ENCODE measurements around the gene KHDC3L. TPM values are rescaled to one million over a fixed set of nuclear protein-coding genes. Genes with fewer than 3 reads are reported as not detected.

KHDC3L gene
- total RNA-seq, 1 experiment from 2014 or later = 0.22 TPM

- H2AFZ ChIP-seq (ENCODE audit: low read length) = no peak overlapping the region
- no peaks in the 10 kb centered on the region for H3K4me1 ChIP-seq (ENCODE audit: insufficient read depth, low read length)
- H3K27ac Mint-ChIP-seq = no peak overlapping the region
- DNase-seq = no peak
- no peak overlapping the region for H3K4me2 ChIP-seq (ENCODE audit: insufficient read depth, insufficient read length, low read length)
- no peaks in the 10 kb centered on the region for H3K4me1 Mint-ChIP-seq
- no peaks in the 10 kb centered on the region for H3K23me2 ChIP-seq (ENCODE audit: insufficient read length, low read depth, low read length, poor library complexity, severe bottlenecking)
- H4K91ac ChIP-seq (ENCODE audit: insufficient read length, low read depth, low read length) = no peak overlapping the region
- H4K5ac ChIP-seq (ENCODE audit: insufficient read length, low read depth, low read length) = no peak overlapping the region
- H2AK5ac ChIP-seq (ENCODE audit: insufficient read length, low read length) = no peak overlapping the region
- no peaks in the 10 kb centered on the region for H3K9me3 ChIP-seq (ENCODE audit: control insufficient read depth, low read depth, low read length)
- no peaks in the 10 kb centered on the region for H3K79me2 ChIP-seq (ENCODE audit: insufficient read depth, low read length)
- H2BK15ac ChIP-seq (ENCODE audit: low read depth, low read length) = no peak overlapping the region
- H3K9ac ChIP-seq (ENCODE audit: extremely low read depth, insufficient read length, low read length) = no peak overlapping the region
- no peaks in the 10 kb centered on the region for H3K36me3 Mint-ChIP-seq (ENCODE audit: insufficient read depth in 1 of 3, low read depth in 3 of 3)
- no peaks in the 10 kb centered on the region for H3K27me3 ChIP-seq (ENCODE audit: insufficient read depth, low read length)
- H3K56ac ChIP-seq (ENCODE audit: insufficient read length, low read depth, low read length) = no peak overlapping the region
- H3K23ac ChIP-seq (ENCODE audit: insufficient read length, low read depth, low read length) = no peak overlapping the region
- TF ChIP-seq, protein P1, sequence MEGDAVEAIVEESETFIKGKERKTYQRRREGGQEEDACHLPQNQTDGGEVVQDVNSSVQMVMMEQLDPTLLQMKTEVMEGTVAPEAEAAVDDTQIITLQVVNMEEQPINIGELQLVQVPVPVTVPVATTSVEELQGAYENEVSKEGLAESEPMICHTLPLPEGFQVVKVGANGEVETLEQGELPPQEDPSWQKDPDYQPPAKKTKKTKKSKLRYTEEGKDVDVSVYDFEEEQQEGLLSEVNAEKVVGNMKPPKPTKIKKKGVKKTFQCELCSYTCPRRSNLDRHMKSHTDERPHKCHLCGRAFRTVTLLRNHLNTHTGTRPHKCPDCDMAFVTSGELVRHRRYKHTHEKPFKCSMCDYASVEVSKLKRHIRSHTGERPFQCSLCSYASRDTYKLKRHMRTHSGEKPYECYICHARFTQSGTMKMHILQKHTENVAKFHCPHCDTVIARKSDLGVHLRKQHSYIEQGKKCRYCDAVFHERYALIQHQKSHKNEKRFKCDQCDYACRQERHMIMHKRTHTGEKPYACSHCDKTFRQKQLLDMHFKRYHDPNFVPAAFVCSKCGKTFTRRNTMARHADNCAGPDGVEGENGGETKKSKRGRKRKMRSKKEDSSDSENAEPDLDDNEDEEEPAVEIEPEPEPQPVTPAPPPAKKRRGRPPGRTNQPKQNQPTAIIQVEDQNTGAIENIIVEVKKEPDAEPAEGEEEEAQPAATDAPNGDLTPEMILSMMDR (conservative IDR thresholded peaks at IDR 0.05) = no peak
- no peak overlapping the region for H2BK20ac ChIP-seq (ENCODE audit: low read depth, low read length, poor library complexity, severe bottlenecking)
- no peak overlapping the region for H2BK120ac ChIP-seq (ENCODE audit: low read depth, low read length, poor library complexity, severe bottlenecking)
- no peak overlapping the region for H3K4me3 Mint-ChIP-seq
- H4K20me1 ChIP-seq (ENCODE audit: control insufficient read depth, insufficient read depth, insufficient read length) = no peaks in the 10 kb centered on the region
- H3K18ac ChIP-seq (ENCODE audit: insufficient read length, low read depth, low read length) = no peak overlapping the region
- H3T11ph ChIP-seq (ENCODE audit: low read length) = no peak overlapping the region
- H3K14ac ChIP-seq (ENCODE audit: insufficient read depth, low read length) = no peak overlapping the region
- H2BK12ac ChIP-seq (ENCODE audit: insufficient read length, low read depth, low read length) = no peak overlapping the region
- H4K8ac ChIP-seq (replicated peaks; ENCODE audit: insufficient read length, low read depth, low read length) = no peak overlapping the region
- no peak overlapping the region for H3K4ac ChIP-seq (ENCODE audit: low read depth, low read length)
- no peak overlapping the region for H3K27ac ChIP-seq (ENCODE audit: insufficient read length, low read depth, low read length)
- H3K79me1 ChIP-seq (ENCODE audit: insufficient read depth, low read depth, low read length, poor library complexity, severe bottlenecking) = no peaks in the 10 kb centered on the region
- no CpG with 5 or more reads among the region's 3 CpGs for WGBS (ENCODE audit: extremely low coverage, insufficient read length, low lambda C conversion rate)
- no peak overlapping the region for H2BK5ac ChIP-seq (ENCODE audit: insufficient read length, low read length)
- no peaks in the 10 kb centered on the region for H3K27me3 Mint-ChIP-seq (ENCODE audit: low read depth)
- no peaks in the 10 kb centered on the region for H3K9me3 Mint-ChIP-seq
Measured at GRCh38 chr6:73413102-73413501, 50.6 kb downstream of the KHDC3L start.

Other genes with a start within 250 kb of the KHDC3L start
- 0.37 TPM in 1 of 2 replicates, not detected in the other for gene KHDC1L, start 137.2 kb upstream of the KHDC3L start, total RNA-seq (2021)
- gene KHDC1, start 99.5 kb upstream of the KHDC3L start, total RNA-seq (2021) = 7.7 and 7.8 TPM in 2 replicates
- 1.2 TPM in 2 replicates for gene DPPA5, start 8.4 kb upstream of the KHDC3L start, total RNA-seq (2021)
- not detected in 2 replicates for gene OOEP, start 7.2 kb downstream of the KHDC3L start, total RNA-seq (2021)
- gene DDX43, start 32.2 kb downstream of the KHDC3L start, total RNA-seq (2021) = 0.33 TPM in 1 of 2 replicates, not detected in the other
- 1.7 and 1.8 TPM in 2 replicates for gene CGAS, start 89.6 kb downstream of the KHDC3L start, total RNA-seq (2021)
- 23.9 and 27.8 TPM in 2 replicates for gene MTO1, start 99.1 kb downstream of the KHDC3L start, total RNA-seq (2021)
- gene EEF1A1, start 158.4 kb downstream of the KHDC3L start, total RNA-seq (2021) = 13,057 and 13,182 TPM in 2 replicates